Renal cortex interstitium (tissue), 11 donors: ENCODE data around the gene AKIRIN1. TPM values are rescaled to one million over a fixed set of nuclear protein-coding genes. Genes with fewer than 3 reads are reported as not detected.
A peak's percentile ranks its signal among the peaks of the same experiment; 100 is the strongest.
"Not testable (repeated sequence)": the region's sequence is repeated elsewhere in the genome, so short reads cannot be mapped to it uniquely, and the experiment has no call there.

Experiments
- DNase-seq, 11 donors: peaks; one replicate each; pipeline ENCODE4 v3.0.0-alpha.2; 2013; ENCODE audit warnings: low read depth in 9 of 11, low spot score in 4 of 11; ENCODE audit errors: extremely low read depth in 1 of 11
- polyA plus RNA-seq, 3 donors: library from polyadenylated mRNA; unstranded; fragments of 120-200 nt; gene quantifications; one replicate each; pipeline ENCODE4 v1.2.1, GENCODE V29; 2013; ENCODE audit not compliant: insufficient read length in 3 of 3

Gene AKIRIN1
- polyA plus RNA-seq, 3 donors, result 96.2 to 122 (median 102) TPM

DNA sequence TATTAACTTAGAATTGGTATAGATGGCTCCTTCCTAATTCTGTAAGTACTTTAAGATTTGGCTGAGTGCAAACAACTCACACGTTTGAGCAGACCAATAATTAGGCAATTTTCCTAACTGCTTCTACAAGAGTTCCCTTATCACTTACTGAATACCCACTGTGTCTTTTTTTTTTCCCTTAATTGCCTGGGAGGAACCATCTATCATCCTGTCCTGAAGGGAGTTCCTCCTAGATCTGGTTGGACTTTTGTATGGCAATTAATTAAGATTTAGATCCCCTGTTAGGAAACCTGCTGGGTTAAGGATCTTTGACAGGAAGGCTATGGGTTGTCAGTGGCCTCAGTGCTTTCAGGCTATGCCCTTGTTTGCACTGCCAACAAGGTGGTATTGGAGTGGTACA is 11.7 kb upstream of the AKIRIN1 start:
- DNase-seq, result not testable (repeated sequence)

- DNase-seq, result no peak
Observed at GRCh38 chr1:38989979-38990378, 1.1 kb upstream of the AKIRIN1 start.

- peak in 2 of 11 donors; percentile 7 to 10 for DNase-seq
Observed at GRCh38 chr1:38990386-38990737, 714 bp upstream of the AKIRIN1 start.

DNA sequence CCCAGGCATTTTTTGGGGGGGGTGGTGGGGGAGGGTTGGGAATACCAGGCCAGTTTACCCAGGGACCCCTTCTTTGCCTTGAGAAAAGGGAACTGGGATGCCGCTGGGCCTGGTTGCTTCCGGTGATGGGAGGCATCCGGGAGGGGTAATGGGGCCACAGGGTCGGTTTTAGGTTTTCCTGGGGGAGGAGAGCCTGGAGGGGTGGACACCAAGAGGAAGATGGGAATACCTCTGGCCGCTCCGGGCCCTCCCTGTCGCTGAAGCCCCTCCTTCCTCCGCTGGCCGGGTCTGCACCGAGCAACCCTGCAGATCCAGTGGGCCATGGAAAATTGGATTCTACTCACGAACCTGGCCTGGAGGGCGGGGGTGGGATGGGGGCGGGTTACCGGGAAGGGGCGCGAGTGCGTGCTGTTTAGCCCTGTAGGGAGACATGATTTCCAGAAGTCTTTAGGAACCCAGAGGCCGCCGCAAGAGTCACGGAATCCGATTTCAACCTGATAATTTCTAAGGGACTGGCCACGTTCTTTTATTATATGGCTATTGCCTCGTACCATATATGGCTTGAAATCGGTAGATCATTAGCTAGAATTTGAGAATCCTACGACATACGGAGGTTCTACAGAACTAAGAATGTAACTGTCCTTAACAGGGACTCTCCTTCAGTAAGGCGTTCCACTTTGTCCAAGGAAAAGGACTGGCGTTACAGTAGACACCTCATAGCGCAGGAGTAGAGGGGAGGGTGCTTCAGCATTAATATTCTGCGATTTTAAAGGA is 749 bp downstream of the AKIRIN1 start:
- peak in 9 of 11 donors; percentile 36 to 63 (median 43) for DNase-seq

DNA sequence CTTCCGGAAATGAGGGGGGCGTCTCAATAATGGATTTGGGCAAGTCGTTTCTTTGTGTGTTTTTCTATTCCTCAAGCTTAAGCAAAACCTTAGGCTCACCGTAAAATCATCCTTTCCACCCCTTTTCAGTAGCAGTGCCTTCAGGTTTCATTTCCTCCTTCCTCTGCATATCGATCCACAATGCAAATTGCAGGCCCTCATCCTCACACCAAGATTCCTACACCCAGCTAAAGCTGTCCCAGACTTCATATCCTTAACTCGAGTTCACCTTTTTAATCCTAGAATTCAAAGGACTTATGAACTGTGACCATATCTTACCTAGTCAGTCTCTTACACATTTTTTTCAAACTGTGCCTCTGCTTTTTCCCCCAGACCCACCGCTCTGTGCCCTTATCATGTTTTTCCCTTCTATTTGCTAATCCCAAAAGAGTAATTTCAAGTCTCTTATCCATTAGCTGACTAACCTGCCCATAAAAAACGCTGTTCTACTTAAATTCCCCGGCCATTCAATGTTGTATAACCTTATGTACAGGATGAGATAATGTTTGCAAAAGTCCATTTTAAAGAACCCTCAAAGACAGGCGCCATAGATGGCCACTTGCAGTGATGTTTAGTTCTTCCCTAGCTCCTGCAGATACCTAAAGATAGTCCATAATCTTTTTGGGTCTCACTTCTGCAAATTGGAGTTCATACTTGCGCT is 1.5 kb downstream of the AKIRIN1 start:
- DNase-seq, result no peak

GRCh38 chr1:38994196-38994595 is 3.1 kb downstream of the AKIRIN1 start:
- DNase-seq, result no peak

GRCh38 chr1:38997034-38997900 is 6.2 kb downstream of the AKIRIN1 start:
- DNase-seq, result no peak

DNA sequence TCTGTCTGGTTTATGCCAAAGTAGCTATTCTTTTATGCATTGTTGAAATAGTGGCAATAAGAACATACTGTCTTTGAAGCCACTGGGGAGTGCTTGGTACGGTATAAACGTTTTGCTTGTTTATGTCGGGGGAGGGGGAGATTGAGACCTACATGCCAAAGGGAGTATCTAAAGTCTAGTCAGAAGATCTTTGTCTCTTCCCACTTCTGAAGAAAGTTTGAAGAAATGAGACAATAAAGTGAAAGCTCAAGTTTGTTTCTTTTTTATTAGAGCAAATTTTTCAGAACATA is 6.8 kb downstream of the AKIRIN1 start:
- no peak for DNase-seq

GRCh38 chr1:39001516-39002421 is 10.7 kb downstream of the AKIRIN1 start:
- no peak for DNase-seq

- DNase-seq, result no peak
Observed at GRCh38 chr1:39003281-39003680, 12.2 kb downstream of the AKIRIN1 start.

DNA sequence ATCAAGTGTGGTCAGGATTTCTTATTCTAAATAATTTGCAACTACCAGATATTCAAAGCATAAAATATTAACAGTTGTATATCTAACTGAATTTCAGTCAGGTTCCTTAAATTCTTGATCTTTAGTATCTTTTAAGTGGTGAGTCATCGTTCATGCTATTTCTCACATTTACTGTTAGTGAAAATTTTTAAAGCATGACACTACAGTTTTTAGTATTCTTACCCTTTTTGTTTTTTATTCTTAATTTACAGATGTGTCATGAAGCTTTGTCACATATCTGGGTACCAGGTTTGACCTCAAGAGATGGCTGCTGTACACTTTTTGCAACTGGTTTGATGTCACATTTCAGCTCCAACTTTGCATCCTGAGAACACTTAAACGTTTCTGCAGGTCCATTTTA is 12.7 kb downstream of the AKIRIN1 start:
- no peak for DNase-seq

DNA sequence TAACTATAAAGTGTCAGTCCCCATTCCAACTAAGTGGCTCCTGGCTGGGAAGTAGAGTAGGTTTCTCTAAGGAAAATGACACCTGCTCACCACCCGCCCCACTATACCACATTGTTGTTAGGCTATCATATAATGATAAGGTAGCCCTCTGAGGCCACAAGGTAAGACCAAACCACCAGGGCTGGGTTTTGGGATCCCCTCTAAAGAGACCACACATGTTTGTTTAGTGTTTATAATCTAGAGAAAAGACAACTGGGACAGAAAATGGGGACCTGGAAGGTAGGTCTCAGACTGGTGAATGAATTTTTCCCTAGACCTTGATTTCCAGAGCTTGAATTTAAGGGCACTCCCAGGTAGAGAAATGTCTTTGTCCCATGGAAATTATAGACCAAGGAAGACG is 15.2 kb downstream of the AKIRIN1 start:
- DNase-seq, result no peak

DNA sequence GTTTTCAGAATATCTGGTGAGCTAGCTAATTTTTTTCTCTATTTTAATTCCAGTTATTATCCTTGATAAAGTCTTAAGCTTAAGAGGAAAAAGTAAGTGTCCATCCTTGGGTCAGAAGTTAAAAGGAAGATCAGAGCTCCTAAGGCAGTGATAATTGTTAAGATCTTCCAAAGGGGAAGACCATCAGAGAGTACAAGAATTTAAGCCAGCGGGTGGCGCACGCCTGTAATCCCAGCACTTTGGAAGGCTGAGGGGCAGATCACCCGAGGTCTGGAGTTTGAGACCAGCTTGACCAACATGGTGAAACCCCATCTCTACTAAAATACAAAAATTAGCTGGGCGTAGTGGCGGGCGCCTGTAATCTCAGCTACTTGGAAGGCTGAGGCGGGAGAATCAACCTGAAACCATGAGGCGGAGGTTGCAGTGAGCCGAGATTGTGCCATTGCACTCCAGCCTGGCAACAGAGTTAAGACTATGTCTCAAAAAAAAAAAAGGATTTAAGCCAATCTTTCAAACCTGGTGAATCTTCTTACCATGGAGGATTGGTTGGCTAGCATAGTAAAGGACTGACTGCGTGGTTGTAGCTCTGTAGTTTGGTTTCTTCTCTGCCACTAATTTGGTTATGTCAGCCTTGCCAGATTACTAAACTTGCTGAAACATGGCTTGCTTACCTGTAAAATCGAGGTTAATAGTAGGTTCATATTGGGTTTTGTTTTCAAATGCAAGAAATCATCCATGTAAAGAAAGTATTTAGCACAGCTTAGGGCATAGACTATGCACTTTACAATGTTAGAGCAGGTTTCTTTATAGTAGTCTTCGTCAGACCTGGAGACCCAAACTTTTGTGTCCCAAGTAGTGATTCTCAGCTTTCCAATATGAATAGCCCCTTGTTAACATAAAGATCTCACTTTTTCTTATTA is 15.9 kb downstream of the AKIRIN1 start:
- DNase-seq, result no peak

DNA sequence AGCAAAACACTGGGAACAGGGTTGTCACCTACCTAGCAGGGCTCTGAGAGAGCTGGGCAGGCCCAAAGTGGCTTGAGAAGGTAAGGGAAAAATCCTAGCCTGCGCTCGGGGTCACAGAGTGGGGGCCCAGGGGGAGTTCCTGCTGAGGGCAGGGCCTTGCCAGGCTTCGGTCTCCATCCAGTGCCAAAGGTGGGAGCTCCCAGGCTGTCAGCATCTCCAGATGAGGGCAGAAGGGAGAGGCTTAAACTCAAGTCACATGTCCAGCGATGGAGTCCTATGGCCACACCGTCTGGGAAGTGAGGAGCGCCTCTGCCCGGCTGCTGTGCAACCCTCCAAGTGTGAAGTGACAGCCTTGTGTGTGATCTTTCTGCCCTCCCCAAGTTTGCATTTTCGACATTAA is 23.9 kb downstream of the AKIRIN1 start:
- DNase-seq, result not testable (repeated sequence)

GRCh38 chr1:39016604-39017171 is 25.6 kb downstream of the AKIRIN1 start:
- no peak for DNase-seq

GRCh38 chr1:39017266-39017665 is 26.2 kb downstream of the AKIRIN1 start:
- DNase-seq, result no peak

GRCh38 chr1:39020494-39020893 is 29.4 kb downstream of the AKIRIN1 start:
- not testable (repeated sequence) for DNase-seq

GRCh38 chr1:39021426-39021825 is 30.4 kb downstream of the AKIRIN1 start:
- DNase-seq, result no peak
